HG03045 (cell line): Measurements from ENCODE around the gene TSGA10IP.

Experiments
- ATAC-seq: cut with Tn5 transposase; IDR thresholded peaks from one replicate; pipeline ENCODE4 v1.9.1; 2021; ENCODE audit warnings: mild to moderate bottlenecking, moderate library complexity; ENCODE audit not compliant: unreplicated experiment

TSGA10IP gene

GRCh38 chr11:66003291-66003690 lies 58.0 kb downstream of the TSGA10IP start:
- no peak for ATAC-seq

GRCh38 chr11:66004186-66004585 lies 58.9 kb downstream of the TSGA10IP start:
- ATAC-seq = no peak

- ATAC-seq = no peak
Measured at GRCh38 chr11:66006134-66006890, 61.0 kb downstream of the TSGA10IP start.

- no peak for ATAC-seq
Measured at GRCh38 chr11:66006891-66007176, 61.6 kb downstream of the TSGA10IP start.

GRCh38 chr11:66007201-66007634 lies 61.9 kb downstream of the TSGA10IP start:
- no peak for ATAC-seq

- ATAC-seq = no peak
Measured at GRCh38 chr11:66008095-66008467, 62.8 kb downstream of the TSGA10IP start.

- no peak for ATAC-seq
Measured at GRCh38 chr11:66008468-66009101, 63.3 kb downstream of the TSGA10IP start.
